Retina (tissue), 1 donor: ENCODE results near the gene NUPR1.
"Not testable (repeated sequence)": the region's sequence is repeated elsewhere in the genome, so short reads cannot be mapped to it uniquely, and the experiment has no call there.

ENCODE experiments used
- DNase-seq: peaks from one replicate; pipeline ENCODE4 v3.0.0-alpha.2; 2016

The NUPR1 gene

DNA sequence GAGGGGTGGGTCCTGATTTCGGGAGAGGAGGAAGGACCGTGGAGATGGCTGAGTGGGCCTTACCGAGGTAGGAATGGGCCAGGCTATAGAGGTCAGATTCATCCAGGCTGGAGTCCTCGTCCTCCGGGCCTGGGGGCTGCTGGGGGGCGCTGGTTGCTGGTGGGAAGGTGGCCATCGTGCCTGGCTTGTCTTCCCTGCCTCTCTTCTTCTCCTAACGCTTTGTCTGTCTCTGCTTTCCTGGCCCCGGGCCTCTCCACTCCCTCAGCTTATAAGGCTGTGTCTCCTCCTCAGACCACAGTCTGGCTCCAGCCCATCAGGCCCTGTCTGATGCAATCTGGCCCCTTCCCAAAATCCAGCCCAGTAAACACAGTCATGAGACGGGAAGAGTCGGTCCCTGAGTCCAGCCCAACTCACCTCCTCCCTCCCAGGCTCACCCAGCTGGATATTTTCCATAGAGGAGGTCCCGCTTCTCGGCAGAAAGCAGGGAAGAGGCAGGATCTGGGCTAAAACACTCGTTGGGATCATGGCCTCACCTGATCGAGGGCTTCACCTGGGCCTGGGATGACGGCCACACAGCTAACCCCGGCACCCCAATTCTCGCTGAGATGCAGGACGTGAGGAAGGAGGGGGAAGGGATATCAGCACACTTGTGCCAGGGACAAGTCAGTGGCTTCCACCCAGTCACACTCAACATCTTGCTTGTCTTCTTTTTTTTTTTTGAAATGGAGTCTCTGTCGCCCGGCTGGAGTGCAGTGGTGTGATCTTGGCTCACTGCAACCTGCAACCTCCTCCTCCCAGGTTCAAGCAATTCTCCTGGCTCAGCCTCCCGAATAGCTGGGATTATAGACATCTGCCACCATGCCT, at the start of gene NUPR1:
Gene NUPR1 (minus strand): TSS at position 242 of the 864 bp plus-strand sequence. CDS start 67 bp downstream, at position 175.
- DNase-seq, result no peak

GRCh38 chr16:28587386-28587785, 48.6 kb upstream of the NUPR1 start:
- no peak for DNase-seq

DNA sequence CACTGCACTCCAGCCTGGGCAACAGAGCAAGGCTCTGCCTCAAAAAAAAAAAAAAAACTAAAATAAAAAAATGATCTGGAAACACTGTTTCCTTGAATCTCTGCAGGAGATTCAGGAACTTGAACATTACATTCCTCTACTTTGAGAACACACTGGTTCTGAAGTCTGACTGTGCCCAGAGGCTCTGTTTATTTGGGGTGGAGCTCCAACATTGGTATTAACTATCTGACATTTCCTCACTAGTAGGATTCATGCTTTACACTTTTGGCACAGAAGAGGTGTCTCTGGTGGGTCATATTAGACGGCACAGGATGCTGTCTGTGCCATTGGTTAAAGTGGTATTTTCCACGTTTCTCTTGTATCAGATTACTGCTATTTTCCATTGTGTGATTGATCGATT, 47.7 kb upstream of the NUPR1 start:
- no peak for DNase-seq

GRCh38 chr16:28585674-28586073, 46.9 kb upstream of the NUPR1 start:
- no peak for DNase-seq

DNA sequence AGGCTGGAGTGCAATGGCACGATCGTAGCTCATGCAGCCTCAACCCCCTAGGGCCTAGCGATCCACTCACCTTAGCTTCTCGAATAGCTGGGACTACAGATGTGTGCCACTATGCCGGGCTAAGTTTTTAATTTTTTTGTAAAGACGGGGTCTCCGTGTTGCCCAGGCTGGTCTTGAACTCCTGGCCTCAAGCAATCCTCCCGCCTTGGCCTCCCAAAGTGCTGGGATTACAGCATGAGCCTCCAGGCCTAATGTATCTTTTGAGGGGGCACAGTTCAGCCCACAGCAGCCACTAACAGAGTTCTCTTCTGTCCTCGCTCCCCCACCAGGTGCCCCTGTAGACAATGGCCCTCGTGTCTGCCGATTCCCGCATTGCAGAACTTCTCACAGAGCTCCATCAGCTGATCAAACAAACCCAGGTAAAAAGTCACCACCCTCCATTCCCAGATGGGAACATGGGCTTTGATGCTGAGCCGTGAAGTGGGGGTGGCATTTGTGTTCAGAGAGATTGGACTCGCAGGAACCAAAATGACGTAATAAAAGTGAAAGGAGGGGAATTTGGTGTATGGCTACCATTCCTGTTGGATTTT, 42.0 kb upstream of the NUPR1 start:
- DNase-seq, result no peak

DNA sequence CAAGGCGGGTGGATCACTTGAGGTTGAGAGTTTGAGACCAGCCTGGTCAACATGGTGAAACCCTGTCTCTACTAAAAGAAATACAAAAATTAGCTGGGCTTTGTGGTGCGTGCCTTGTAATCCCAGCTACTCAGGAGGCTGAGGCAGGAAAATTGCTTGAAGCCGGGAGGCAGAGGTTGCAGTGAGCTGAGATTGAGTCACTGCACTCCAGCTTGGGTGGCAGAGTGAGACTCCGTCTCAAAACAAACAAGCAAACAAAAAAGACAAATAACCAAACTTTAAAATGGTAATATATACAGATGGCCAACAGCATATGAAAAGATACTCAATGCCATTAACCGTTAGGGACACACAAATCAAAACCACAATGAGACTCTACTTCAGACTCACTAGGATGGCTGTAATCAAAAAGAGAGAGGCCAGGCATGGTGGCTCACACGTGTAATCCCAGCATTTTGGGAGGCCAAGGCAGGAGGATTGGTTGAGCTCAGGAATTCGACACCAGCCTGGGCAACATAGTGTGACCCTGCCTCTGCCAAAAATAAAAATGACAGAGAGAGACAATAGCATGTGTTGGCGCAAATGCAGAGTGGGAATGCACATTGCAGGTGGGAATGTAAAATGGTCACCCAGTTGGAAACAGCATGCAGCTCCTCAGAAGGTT, 36.8 kb upstream of the NUPR1 start:
- DNase-seq, result no peak

- DNase-seq, result no peak
Measured at GRCh38 chr16:28574925-28575324, 36.2 kb upstream of the NUPR1 start.

DNA sequence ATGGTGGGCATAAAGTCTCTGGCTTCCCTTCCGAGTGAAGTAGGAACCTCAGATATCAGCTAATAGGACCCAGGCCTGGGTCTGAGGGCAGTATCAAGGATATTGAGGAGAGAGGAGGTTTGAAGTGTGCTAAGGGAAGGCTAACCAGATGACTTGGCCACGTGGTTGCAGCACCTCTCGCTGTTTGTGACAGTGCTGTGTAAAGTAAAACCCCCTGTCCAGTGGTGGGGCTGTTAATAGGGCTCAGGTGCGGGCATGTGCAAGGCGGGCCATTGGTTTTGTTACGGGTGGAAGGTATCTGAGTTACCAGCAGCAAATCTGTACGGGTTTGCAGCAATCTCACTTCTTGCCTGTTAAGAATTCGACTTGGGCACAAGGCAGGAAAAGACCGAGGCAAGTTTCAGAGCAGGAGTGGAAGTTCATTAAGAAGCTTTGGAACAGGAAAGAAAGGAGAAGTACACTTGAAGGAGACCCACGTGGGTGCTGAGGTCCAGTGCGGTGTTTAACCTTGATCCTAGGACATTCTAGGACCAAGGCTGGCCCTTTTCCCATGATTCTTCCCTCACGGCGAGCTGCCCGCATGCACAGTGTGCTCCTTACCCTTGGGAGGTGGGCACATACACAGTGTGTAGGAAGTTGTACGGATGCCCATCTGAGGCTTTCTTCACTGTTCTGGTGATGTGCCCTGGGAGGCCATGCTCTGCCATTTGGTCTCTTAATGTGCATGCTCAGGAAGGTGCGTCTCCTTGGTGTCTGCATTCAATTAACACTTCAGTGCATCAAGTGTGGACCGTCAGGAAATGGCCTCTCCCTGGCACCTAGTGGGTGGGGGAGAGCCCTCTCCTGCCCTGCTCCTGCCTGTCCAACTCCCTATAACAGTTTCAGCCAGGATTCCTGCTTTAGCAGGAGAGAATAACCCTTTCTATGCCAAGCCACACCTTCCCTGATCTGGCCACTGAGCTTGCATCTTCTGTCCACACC, 35.3 kb upstream of the NUPR1 start:
- no peak for DNase-seq

- DNase-seq, result peak; percentile 76
Measured at GRCh38 chr16:28572696-28573510, 34.1 kb upstream of the NUPR1 start.

DNA sequence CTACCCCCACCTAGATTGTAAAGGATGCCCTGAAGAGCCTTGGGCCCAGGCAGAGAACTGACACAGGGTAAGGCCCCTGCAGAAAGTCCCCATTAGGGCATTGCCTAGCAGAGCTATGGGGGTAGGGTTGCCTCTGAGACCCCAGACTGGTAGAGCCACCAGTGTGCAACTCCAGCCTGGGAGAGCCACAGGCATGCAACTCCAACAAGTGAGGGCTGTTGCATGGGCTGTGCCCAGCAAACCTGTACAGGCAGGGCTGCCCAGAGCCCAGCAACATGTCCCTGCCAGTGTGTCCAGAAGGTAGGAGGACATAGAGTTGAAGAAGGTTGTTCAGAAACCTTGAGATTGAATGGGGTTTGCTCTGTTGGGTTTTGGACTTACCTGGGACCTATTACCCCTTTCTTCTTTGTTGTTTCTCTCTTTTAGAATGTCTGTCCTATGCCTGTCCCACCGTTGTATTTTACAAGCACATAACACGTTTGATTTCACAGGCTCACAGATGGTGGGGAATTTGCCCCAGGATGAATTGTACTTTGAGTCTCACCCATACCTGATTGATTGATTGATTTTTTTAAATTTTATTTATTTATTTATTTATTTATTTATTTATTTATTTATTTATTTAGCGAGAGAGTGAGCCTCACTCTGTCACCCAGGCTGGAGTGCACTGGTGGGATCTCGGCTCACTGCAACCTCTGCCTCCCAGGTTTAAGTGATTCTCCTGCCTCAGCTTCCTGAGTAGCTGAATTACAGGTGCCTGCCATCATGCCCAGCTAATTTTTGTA, 31.4 kb upstream of the NUPR1 start:
- DNase-seq, result no peak

GRCh38 chr16:28569021-28569420, 30.2 kb upstream of the NUPR1 start:
- DNase-seq, result no peak

- no peak for DNase-seq
Measured at GRCh38 chr16:28567292-28567691, 28.5 kb upstream of the NUPR1 start.

- DNase-seq, result not testable (repeated sequence)
Measured at GRCh38 chr16:28566233-28566925, 27.6 kb upstream of the NUPR1 start.

- DNase-seq, result no peak
Measured at GRCh38 chr16:28563218-28563617, 24.4 kb upstream of the NUPR1 start.

DNA sequence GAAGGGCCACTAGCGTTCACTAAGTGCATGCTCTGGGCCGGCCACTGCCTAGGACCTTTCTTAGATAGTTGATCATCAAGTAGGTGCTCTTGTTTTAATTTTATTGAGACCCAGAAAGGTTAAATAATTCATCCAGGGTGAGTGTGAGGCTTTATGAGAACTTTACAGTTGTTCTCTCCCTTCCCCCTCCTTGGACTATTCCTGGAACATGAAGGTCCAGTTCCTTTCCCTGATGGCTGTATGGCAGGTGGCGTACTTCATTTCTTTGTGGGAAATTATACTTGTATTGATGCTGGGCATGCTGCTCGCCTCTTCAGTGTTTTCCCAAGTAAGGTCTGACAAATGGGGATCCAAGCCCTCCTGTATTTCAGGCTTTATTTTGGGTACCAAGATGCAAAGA, 23.4 kb upstream of the NUPR1 start:
- no peak for DNase-seq

- no peak for DNase-seq
Measured at GRCh38 chr16:28561557-28562187, 22.9 kb upstream of the NUPR1 start.

DNA sequence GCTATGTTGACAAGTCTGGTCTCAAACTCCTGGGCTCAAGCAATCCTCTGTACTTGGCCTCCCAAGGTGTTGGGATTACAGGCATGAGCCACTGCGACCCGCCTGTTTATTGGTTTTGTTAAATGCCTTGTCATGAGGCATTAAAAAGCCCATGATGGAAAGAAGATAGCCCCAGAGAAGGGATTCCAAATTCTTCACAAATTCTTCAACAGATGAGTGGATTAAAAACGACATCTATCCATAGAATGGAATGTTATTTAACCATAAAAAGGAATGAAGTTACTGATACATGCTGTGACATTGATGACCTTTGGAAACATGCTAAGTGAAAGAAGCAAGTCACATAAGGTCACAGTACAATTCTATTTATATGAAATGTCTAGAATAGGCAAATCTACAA, 19.7 kb upstream of the NUPR1 start:
- DNase-seq, result no peak

- DNase-seq, result no peak
Measured at GRCh38 chr16:28556914-28557320, 18.1 kb upstream of the NUPR1 start.

DNA sequence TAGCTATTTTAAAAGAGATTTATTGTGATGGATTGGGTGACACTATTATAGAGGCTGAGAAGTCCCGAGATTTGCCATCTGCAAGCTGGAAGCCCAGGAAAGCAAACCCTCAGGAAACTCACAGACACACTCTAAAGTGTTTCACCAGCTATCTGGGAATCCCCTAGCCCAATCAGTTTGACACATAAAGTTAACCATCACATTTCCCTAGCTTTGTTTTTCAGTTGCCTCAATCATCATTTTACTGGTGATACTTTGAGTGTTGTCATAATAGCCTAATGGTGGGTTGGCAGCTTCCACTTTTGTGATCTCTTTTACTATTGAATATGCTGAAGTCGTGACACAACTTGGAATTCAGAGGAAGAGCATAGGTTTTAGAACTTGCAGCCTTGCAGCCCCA, 16.8 kb upstream of the NUPR1 start:
- no peak for DNase-seq
